Activated T-helper 9 cell treated with anti-CD3 and anti-CD28 coated beads, Interleukin-2, amount 50 U/mL, for 16 hours (primary cell): ENCODE results near the gene MRPL54.

Source experiments
- DNase-seq: peaks from one replicate; pipeline ENCODE4 v3.0.0-alpha.2; 2020; ENCODE audit warnings: low read depth

MRPL54 gene

GRCh38 chr19:3762501-3763459 lies at the start of gene MRPL54:
Gene MRPL54, plus strand, starts transcription at chr19:3762682. Its CDS starts 19 bp downstream, at chr19:3762701.
- peak; percentile 99 for DNase-seq

- DNase-seq, result no peak
Measured at GRCh38 chr19:3716147-3716668, 46.3 kb upstream of the MRPL54 start.

GRCh38 chr19:3719868-3720267 lies 42.6 kb upstream of the MRPL54 start:
- no peak for DNase-seq

GRCh38 chr19:3720349-3720917 lies 42.0 kb upstream of the MRPL54 start:
- DNase-seq, result no peak

- DNase-seq, result peak; percentile 83
Measured at GRCh38 chr19:3721131-3721886, 41.2 kb upstream of the MRPL54 start.

- DNase-seq, result no peak
Measured at GRCh38 chr19:3721887-3722442, 40.5 kb upstream of the MRPL54 start.

- DNase-seq, result no peak
Measured at GRCh38 chr19:3722443-3723109, 39.9 kb upstream of the MRPL54 start.

- no peak for DNase-seq
Measured at GRCh38 chr19:3723110-3723488, 39.4 kb upstream of the MRPL54 start.

GRCh38 chr19:3723883-3724282 lies 38.6 kb upstream of the MRPL54 start:
- DNase-seq, result no peak

GRCh38 chr19:3725121-3725520 lies 37.4 kb upstream of the MRPL54 start:
- no peak for DNase-seq

- no peak for DNase-seq
Measured at GRCh38 chr19:3725640-3726310, 36.7 kb upstream of the MRPL54 start.

- DNase-seq, result no peak
Measured at GRCh38 chr19:3730457-3730958, 32.0 kb upstream of the MRPL54 start.

GRCh38 chr19:3732108-3732507 lies 30.4 kb upstream of the MRPL54 start:
- DNase-seq, result no peak

GRCh38 chr19:3733549-3734309 lies 28.8 kb upstream of the MRPL54 start:
- DNase-seq, result no peak

GRCh38 chr19:3734310-3734600 lies 28.2 kb upstream of the MRPL54 start:
- no peak for DNase-seq

- DNase-seq, result no peak
Measured at GRCh38 chr19:3736106-3736724, 26.3 kb upstream of the MRPL54 start.

GRCh38 chr19:3737487-3738205 lies 24.8 kb upstream of the MRPL54 start:
- DNase-seq, result no peak

- no peak for DNase-seq
Measured at GRCh38 chr19:3738477-3739220, 23.8 kb upstream of the MRPL54 start.
